ENCODE data around the gene COG3.
"Not testable (repeated sequence)": the region's sequence is repeated elsewhere in the genome, so short reads cannot be mapped to it uniquely, and the experiment has no call there.

The COG3 gene, protein sequence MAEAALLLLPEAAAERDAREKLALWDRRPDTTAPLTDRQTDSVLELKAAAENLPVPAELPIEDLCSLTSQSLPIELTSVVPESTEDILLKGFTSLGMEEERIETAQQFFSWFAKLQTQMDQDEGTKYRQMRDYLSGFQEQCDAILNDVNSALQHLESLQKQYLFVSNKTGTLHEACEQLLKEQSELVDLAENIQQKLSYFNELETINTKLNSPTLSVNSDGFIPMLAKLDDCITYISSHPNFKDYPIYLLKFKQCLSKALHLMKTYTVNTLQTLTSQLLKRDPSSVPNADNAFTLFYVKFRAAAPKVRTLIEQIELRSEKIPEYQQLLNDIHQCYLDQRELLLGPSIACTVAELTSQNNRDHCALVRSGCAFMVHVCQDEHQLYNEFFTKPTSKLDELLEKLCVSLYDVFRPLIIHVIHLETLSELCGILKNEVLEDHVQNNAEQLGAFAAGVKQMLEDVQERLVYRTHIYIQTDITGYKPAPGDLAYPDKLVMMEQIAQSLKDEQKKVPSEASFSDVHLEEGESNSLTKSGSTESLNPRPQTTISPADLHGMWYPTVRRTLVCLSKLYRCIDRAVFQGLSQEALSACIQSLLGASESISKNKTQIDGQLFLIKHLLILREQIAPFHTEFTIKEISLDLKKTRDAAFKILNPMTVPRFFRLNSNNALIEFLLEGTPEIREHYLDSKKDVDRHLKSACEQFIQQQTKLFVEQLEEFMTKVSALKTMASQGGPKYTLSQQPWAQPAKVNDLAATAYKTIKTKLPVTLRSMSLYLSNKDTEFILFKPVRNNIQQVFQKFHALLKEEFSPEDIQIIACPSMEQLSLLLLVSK

DNA sequence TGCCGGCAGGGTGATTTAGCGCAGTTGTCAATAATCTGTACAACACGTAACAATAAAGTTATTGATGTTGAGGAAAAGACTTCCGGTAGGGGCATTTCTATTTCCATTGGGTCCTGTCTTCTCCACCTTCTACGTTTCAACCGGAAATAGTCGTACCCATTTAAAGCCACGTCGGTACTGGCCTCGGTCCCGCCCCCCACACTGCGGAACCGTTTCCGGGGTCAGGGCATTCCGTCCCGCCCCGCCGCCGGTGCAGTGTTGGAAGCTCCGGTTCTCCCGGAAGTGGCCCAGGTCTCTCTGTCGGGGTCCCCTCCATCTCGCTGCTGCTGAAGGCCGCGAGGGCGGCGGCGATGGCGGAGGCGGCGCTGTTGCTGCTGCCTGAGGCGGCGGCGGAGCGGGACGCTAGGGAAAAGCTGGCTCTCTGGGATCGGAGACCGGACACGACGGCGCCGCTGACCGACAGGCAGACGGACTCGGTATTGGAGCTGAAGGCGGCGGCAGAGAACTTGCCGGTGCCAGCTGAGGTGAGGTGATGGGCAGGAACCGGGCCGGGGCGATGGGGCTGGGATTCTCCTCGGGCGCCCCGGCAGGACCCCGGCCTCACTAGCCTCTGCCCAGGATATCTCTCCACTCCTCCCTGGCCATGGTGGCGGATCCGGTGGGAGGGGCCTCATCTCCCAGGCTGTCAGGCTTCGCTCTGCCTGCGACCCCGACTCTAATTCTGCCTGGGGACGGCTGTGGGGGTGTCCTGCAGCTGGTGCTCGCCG, at the start of gene COG3:
Gene COG3, plus strand, starts transcription at position 253 of the 767 bp plus-strand sequence. Its CDS starts 98 bp downstream, at position 351.
- peak; percentile 93 for DNase-seq

DNA sequence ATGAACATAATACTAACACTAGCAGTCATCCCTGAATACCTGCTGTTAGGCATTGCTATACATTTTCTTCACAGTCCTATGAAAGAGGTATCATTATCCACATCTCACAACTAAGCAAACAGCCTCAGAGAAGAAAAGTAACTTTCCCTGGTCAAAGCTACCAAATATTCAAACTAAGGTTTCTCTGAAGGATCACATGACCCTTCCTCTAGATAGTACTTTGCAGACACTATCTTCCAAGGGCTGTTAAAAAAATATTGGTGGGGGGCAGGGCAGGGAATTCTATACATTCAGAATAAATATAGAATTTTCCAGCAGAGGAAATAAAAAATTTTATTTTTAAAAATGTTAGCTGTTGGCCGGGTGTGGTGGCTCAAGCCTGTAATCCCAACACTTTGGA, 49.6 kb upstream of the COG3 start:
- DNase-seq, result no peak

DNA sequence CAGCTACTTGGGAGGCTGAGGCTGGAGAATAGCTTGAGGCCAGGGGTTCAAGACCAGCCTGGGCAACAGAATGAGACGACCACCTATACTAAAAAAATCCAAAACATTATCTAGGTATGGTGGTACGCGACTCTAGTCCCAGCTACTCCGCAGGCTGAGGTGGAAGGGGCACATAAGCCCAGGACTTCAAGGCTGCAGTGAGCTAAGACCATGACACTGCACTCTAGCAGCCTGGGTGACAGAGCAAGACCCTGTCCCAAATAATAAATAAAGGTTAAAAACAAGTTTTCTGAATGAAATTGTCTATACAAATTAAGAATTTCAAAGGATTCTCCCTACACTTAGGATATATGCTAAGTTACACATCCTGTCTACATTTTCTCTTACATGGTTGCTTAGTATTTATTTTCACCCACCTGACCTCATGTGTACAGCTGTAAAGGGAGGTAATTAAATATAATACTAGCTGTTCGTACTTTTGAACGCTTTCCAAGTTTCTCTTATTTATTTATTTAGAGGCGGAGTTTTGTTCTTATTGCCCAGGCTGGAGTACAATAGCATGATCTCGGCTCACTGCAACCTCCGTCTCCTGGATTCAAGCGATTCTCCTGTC, 48.1 kb upstream of the COG3 start:
- DNase-seq, result peak; percentile 56

DNA sequence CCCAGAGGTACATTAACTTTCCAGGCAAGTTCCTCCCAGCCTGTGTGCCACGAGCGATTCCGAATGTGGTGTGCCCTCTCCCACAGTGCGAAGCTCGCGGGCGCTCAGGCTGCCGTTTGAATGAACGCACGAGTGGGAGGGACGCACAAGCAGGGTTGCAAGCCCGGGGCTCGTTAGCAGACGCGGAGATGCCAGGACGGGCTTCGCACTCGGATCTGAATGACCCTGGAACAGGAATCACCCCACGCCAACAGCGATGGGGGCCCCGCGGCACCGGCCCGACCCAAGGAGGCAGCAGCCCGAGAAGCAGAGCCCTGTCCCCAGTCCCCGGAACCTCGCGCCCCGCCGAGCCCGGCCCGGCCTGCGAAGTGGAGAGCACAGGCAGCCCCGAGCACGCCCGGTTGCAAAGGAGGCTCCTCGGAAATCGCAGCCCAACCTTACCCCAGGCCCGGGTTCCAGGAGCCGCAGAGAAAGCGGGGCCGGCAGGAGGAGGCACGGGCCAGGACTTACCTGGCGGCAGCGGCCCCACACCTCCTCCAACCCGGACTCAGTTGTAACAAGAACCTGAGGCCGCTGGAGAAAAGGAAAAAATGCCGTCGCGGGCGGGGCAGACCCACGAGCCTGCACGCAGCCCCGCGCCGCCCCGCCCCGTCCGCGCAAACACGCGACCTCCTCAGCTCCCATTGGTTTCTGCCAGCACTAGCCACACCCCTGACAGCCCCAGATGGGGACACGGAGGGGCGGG, 46.8 kb upstream of the COG3 start, which contains the start of gene SLC25A30:
Gene SLC25A30, minus strand, starts transcription at position 584 of the 745 bp plus-strand sequence. CDS start 6,948 bp downstream, outside the sequence.
- DNase-seq, result peak; percentile 81

DNA sequence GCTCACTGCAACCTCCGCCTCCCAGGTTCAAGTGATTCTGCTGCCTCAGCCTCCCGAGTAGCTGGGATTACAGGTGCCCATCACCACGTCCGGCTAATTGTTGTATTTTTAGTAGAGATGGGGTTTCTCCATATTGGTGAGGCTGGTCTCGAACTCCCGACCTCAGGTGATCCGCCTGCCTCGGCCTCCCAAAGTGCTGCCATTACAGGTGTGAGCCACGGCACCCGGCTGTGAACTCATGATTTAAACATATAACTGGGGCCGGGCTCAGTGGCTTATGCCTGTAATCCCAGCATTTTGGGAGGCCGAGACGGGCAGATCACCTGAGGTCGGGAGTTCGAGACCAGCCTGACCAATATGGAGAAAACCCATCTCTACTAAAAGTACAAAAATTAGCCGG, 45.4 kb upstream of the COG3 start:
- not testable (repeated sequence) for DNase-seq

DNA sequence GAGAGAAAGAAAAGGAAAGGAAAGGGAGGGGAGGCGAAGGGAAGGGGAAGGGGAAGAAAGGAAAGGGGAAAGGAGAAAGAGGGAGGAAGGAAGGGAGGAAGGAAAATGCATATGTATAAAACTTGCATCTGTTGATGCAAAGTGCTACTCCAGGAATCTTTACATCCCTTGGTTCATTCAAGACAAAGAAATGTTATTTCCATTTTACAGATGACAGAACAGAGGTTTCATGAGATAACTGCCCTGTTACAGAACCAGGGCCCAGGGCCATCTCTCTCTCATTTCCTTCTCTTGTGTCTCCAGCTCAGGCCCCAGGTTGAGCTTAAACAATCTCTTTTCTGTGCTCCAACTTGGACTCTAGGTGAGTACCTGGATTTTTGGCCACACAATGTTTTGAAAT, 44.8 kb upstream of the COG3 start:
- no peak for DNase-seq

DNA sequence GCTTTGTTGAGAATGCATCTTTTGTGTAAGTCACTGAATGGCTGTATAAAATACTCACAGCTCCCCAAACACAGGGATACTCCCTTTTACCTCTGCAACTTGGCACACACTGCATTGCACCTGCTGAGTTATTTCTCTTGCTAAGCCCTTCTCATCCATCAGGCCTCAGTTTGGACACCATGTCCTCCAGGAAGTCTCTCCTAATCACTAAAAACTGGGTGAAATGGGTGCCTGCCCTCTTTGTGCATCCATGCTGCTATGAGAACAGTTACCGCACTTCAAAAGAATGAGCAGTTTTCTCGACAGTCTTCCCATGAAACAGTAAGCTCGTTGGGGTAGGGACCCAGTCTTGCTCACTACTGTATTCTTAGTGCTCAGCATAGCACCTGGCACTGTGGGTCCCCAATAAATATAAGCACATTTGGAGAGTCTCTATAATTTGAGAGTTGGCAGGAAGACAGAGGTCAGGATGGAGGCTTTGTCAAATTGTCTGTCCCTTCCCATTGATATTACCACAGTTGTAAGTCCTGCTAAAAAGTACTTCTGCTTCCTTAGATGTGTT, 41.9 kb upstream of the COG3 start:
- DNase-seq, result no peak

DNA sequence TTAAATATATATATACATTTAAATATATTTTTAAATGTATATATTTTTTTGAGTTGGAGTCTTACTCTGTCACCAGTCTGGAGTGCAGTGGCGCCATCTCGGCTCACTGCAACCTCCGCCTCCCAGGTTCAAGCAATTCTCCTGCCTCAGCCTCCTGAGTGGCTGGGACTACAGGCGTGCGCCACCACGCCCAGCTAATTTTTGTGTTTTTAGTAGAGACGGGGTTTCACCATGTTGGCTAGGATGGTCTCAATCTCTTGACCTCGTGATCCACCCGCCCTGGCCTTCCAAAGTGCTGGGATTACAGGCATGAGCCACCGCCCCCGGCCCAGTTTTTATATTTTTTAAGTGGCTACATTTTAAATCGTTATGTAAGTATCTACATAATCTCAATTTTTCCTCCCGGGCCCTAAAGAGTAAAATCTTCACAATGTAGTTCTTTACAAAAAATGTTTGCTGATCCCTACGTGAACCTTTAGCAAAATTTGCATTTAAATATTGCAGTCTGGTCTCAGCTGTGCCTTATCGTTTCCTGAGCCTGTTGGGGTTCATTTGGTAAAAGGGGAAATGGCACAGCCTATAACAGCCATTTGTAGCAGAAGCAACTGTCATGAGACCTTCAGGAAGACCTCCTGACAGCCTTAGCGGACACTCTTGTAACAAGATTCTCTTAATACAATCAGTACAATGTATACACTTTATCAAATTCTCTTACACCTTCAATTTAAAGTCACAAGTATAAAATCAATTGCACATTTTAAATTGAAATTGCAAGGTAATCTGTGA, 38.5 kb upstream of the COG3 start:
- not testable (repeated sequence) for DNase-seq

DNA sequence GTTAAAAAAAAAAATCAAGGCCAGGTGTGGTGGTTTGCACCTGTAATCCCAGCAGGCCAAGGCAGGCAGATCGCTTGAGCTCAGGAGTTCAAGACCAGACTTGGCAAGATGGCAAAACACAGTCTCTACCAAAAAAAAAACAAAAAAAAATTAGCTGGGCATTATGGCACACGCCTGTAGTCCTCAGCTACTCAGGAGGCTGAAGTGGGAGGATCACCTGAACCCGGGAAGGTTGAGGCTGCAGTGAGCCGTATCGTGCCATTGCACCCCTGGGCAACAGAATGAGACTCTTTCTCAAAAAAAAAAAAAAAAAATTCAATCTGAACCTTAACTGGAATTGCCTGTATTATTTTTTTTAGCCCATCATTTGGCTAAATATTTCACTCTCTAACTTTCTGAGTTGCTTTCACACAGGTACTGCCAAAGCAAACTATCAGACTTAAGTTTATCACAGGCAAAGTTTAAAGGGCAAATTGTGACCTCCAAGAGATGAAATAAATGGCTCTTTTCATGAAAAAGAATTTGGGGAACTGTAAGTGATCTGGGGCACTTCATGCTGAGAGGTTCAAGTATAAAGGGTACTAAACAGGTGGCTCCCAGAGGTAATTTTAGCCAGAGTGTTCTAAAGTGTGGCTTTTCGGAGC, 31.9 kb upstream of the COG3 start:
- DNase-seq, result no peak

DNA sequence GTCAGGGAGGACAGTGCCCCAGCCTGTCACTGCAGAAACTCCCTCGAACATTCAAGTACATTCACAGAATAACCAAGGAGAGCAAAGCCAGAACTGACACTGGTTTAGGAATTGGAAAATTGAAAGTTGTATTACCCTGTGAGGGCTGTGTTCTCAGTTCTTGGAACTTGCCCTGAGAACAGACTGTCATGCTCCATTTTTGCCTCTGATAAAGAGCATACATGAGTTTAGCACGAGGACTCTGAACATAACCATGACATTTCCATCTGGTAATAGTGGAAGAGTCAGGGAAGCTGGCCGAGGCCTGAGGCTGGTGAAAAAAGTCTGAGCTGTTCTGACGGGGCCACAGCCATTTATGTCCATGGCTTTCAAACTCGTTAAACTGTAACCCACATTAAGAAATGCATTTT, 31.4 kb upstream of the COG3 start:
- DNase-seq, result no peak

DNA sequence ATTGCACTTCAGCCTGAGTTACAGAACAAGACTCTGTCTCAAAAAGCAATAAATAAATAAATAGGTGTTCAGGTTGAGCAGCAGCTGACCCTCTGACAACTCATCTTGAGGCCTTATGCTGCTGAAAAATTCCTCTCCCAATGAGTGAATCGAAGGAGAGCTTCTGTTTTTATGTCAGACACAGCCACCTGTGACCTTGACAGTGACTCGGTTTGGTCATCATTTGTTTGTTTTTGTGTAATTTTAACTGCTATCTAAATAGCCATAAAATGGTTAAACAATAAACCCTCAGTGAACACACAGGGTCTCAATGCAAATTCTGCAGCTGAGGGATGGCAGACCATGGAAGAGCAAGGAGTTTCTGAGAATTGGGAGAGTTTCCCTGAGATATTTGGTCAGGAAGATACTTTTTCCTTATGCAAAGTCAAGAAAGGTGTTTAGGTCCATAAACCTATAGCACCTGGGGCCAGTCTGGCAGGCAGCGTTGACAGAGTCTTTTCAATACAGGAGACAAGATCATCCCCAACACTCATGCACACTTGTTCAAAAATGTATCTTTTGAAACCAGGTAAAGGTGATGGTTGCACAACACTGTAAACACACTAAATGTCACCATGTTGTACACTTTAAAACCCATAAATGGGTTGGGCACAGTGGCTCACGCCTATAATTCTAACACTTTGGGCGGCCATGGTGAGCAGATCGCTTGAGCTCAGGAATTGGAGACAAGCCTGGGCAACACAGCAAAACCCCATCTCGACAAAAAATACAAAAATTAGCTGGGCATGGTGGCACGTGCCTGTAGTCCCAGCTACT, 30.0 kb upstream of the COG3 start:
- no peak for DNase-seq

DNA sequence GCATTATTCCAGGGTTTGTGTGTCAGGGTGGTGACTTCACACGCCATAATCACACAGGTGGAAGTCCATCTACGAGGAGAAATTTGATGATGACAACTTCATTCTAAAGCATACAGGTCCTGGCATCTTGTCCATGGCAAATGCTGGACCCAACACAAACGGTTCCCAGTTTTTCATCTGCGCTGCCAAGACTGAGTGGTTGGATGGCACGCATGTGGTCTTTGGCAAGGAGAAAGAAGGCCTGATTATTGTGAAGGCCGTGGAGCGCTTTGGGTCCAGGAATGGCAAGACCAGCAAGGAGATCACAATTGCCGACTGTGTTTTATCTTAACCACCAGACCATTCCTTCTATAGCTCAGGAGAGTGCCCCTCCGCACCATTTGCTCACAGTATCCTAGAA, 28.4 kb upstream of the COG3 start:
- no peak for DNase-seq

DNA sequence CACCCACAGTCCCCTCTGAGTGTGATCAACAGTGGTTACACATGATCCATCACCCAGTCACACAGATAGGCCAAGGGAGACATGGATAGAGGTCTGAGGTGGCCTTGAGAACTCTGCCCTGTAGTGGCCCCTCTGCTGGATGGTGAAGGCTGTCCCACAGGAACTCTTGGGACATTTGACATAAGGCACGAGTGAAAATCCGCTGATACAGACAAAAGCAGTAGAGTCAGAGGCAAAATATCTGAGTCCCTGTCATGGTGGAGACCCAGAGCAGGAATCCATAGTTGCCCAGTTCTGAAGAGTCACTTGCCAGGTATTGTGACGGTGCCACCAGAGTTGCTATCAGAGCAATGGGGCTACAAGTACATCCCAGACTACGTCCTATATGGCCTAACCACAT, 27.8 kb upstream of the COG3 start:
- no peak for DNase-seq

DNA sequence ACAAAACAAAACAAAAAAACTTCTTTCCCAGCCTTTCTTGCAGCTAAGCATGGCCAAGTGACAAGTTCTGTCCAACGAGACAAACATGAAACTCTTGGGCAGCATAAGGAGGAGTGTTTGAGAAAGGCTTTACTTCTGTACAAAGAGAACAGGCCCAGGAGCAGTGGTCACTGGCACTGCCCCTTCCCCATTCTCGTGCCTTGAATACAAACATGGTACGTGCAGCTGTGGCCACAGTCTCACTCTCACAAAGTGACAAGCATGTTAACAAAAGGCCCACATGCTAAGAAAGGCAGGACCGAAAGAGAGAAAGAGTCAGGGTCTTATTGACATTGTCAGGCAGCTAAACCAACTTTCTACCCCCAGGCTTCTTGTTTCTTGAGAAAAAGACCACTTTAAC, 26.8 kb upstream of the COG3 start:
- no peak for DNase-seq

DNA sequence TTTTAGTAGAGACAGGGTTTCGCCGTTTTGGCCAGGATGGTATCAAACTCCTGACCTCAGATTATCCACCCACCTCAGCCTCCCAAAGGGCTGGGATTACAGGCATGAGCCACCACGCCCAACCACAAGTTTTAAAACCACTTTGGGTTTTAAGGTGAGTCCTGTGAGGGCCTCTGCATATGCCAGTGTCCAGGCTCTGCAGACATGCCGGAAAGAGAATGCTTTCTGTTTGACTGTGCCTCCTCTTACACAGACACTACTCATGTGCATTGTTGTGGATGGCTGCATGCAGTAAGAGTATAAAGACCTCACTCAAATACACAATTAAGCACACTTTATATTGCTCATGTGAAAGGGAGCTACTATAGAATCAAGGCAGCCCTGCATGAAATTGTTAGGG, 25.7 kb upstream of the COG3 start:
- DNase-seq, result no peak

DNA sequence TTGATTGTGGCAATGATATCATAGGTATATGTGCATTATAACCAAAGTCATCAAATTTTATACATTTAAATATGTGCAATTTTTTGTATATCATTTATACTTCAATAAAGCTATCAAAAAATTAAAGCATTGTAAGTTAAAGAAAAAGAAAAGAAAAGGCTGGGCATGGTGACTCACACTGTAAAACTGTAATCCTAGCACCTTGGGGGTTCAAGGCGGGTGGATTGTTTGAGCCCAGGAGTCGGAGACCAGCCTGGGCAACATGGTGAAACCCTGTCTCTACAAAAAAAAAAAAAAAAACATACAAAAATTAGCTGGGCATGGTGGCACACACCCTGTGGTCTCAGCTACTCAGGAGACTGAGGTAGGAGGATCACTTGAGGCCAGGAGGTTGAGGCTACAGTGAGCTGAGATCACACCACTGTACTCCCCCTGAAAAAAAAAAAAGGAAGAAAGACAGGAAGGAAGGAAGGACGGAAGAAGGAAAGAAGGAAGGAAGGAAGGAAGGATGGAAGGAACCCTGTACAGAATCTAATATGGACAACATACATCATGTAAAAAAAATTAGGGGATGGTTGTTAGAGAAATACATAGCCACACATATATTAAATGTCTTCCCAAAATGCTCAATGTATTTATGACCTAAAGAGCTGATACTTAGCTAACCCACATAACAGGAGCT, 24.8 kb upstream of the COG3 start:
- no peak for DNase-seq

DNA sequence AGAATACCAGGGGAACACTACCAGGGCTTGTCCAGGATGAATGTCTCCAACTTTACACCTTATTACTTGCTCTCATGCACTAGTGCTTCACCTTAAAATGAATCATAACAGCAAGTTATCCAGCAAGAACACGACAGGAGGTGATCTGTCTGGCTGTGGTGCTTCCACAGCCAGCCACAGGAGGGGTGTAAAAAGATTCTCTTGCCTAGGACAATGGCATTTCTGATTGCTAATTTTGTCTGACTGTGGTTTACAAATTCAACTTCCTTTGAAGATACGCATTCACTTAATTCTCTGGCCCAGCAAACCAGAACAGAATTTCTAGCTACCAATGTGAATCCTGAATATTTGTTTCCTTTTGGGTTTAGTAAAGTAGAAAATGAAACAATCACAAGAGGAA, 23.1 kb upstream of the COG3 start:
- DNase-seq, result no peak

DNA sequence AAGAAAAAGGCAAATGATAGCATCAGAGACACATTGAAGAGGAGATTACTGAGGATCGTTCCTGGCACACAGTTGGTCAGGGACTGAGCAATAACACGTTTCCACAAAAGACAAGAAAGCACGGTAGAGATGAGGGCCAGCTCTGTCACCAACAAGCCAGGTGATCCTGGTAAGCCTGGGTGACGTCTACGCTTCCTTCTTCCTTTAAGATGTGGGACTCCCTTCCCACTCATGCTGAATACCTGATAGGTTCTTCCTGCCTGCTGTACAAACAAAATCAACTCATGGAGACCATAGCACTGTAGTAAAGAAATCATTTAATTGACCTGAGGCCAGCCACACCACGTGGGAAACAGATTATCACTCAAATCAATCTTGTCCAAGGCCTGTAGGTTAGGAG, 19.7 kb upstream of the COG3 start:
- no peak for DNase-seq

DNA sequence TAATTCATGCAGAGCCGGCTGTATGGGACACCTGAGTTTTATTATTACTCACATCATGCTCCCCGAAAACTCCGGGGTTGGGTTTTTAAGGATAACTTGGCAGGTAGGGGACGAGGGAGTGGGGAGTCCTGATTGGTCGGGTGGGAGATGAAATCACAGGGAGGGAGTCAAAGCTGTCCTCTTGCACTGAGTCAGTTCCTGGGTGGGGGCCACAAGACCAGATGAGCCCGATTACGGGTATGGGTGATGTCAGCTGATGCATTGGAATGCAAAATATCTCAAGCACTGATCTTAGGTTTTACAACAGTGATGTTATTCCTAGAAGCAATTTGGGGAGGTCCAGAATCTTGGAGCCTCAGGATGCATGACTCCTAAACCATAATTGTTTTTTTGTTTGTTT, 18.6 kb upstream of the COG3 start:
- DNase-seq, result no peak

All from DMS79 treated with DMSO at 0.1 percent for 48 hours (cell line).